Panc1 (cell line): ENCODE data around the gene RCOR1. TPM values are rescaled to one million over a fixed set of nuclear protein-coding genes. Genes with fewer than 3 reads are reported as not detected.

ENCODE experiments used
- ATAC-seq: fragments of 200-7000 bp; cut with Tn5 transposase; 2 replicates; pipeline ENCODE4 v1.9.1; 2020; ENCODE audit warnings: mild to moderate bottlenecking, moderate library complexity
- BruUV-seq: library from RNA; stranded (reverse); fragments of 400-500 nt; replicated peaks from 2 replicates; lab custom pipeline; 2021; lab: Mats Ljungman, UMichigan
- CTCF ChIA-PET: fragments of 300-600 bp; sonication (Branson Sonifier 250); formaldehyde crosslinking; loops from one replicate; lab custom pipeline; 2022; ENCODE audit warnings: antibody characterized with exemption; lab: Charles Lee
- POLR2A ChIA-PET: fragments of 300-600 bp; sonication (Branson Sonifier 250); formaldehyde crosslinking; loops from one replicate; lab custom pipeline; 2022; ENCODE audit warnings: antibody characterized with exemption; lab: Charles Lee
- DNase-seq: peaks from one replicate; pipeline ENCODE4 v3.0.0-alpha.2; 2010; ENCODE audit warnings: low read depth, low spot score
- H3K27ac ChIP-seq: 2 replicates; pipeline ENCODE4 v1.5.1; 2011; ENCODE audit warnings: mild to moderate bottlenecking, low read length, inconsistent platforms
- H3K27me3 ChIP-seq: fragments of 200-500 bp; sonication (Bioruptor generic); 2 replicates; pipeline ENCODE4 v1.6.0; 2014; ENCODE audit warnings: low read length, inconsistent platforms; ENCODE audit not compliant: control insufficient read depth, insufficient read depth
- H3K36me3 ChIP-seq: fragments of 200-500 bp; sonication (Bioruptor generic); 2 replicates; pipeline ENCODE4 v1.5.1; 2014; ENCODE audit warnings: inconsistent platforms, mild to moderate bottlenecking, low read length, moderate library complexity; ENCODE audit not compliant: control insufficient read depth, insufficient read depth
- H3K4me1 ChIP-seq: 2 replicates; pipeline ENCODE4 v1.5.1; 2011; ENCODE audit warnings: inconsistent platforms, mild to moderate bottlenecking, low read length, moderate library complexity; ENCODE audit not compliant: control insufficient read depth, insufficient read depth
- H3K4me3 ChIP-seq, 2 experiments: 2 replicates each; pipeline ENCODE4 v1.5.1; 2011 to 2012; ENCODE audit warnings: low read depth in 2 of 2, low read length in 2 of 2, mild to moderate bottlenecking in 2 of 2, inconsistent platforms in 1 of 2, moderate library complexity in 1 of 2
- H3K9me3 ChIP-seq: fragments of 200-500 bp; sonication (Bioruptor generic); 2 replicates; pipeline ENCODE4 v1.5.1; 2014; ENCODE audit warnings: low read depth, mild to moderate bottlenecking, inconsistent platforms, low read length, moderate library complexity; ENCODE audit not compliant: control insufficient read depth, insufficient read depth
- CTCF ChIP-seq: fragments of 450-650 bp; IDR thresholded peaks from 2 replicates; pipeline ENCODE4 v1.5.1; 2017; ENCODE audit warnings: mild to moderate bottlenecking
- POLR2AphosphoS5 ChIP-seq: IDR thresholded peaks from 2 replicates; pipeline ENCODE4 v1.6.1; 2012; ENCODE audit warnings: mild to moderate bottlenecking, low read depth, low read length, moderate library complexity
- SIN3A ChIP-seq: IDR thresholded peaks from 2 replicates; pipeline ENCODE4 v1.6.1; 2012; ENCODE audit warnings: low read depth, mild to moderate bottlenecking, low read length, moderate library complexity, borderline replicate concordance; ENCODE audit not compliant: insufficient read depth
- TCF7L2 ChIP-seq: IDR thresholded peaks from 2 replicates; pipeline ENCODE4 v1.6.1; 2011; ENCODE audit warnings: mild to moderate bottlenecking, low read depth, low read length, inconsistent platforms
- in situ Hi-C: cut with HindIII; loops from 2 replicates; pipeline ENCODE4 v1.10.0; 2016; ENCODE audit warnings: low sequenced_read_pairs, low pct_unique_long_range_greater_than_20kb
- intact Hi-C: fragments of 100-400 bp; cut with micrococcal nuclease; formaldehyde crosslinking; loops from one replicate; pipeline ENCODE4 v1.10.0; 2022; ENCODE audit not compliant: unreplicated experiment
- total RNA-seq: library from RNA; stranded (reverse); gene quantifications from one replicate; pipeline ENCODE4 v1.2.1, GENCODE V29; 2021; ENCODE audit not compliant: unreplicated experiment
- TF ChIP-seq, protein P1 (sequence below), 2 experiments: IDR thresholded peaks; 2 replicates each; pipeline ENCODE4 v1.6.1; 2011 to 2012; ENCODE audit warnings: low read depth in 2 of 2, control low read depth in 1 of 2, low read length in 1 of 2, mild to moderate bottlenecking in 1 of 2, moderate library complexity in 1 of 2; ENCODE audit not compliant: insufficient read depth in 1 of 2

Gene RCOR1
- total RNA-seq, 1 experiment from 2014 or later: 27.1 TPM

DNA sequence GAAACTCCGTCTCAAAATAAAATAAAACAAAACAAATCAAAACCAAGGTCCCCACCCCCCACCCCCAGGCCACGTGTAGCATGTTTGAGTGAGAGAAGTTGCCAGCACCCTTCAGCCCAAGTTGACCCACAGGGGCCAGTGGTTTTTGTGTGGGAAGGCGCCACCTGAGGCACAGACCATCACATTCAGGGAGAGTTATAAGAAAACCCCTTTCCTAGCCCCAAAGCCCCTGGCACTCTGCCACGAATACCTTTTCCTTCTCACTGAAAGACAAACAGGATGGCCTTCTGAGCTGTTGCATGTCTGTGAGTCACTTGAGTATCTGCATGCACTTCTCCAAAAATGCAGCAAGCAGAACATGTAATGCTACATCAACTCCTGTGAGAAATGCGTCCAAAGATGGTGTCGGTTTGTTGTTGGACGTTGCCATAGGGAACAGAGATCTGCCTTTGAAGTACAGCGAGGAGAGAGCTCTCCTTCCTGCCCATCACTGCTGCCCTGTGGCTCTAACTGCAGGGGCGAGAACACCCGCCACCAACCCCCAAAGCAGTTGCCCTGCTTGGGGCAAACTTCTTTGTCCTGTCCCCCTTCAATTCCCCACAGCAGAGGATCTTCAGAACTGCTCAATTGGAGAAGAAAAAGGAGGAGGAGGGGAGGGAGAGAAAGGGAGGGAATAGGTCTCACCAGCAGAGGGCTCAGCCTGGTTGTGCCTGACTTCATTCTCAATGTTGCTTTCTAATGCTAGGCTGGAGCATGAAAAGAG is 182.1 kb downstream of the RCOR1 start:
- in situ Hi-C loops (no loop called here), intact Hi-C loops (no loop called here)
- no peak overlapping the region for H3K27ac ChIP-seq
- DNase-seq: no peak
- BruUV-seq: no TSS peak
- H3K27me3 ChIP-seq: no peaks in the 10 kb centered on the region
- peaks cover 11% of the 10 kb centered on the region for H3K4me1 ChIP-seq
- no peak overlapping the region for H3K4me3 ChIP-seq
- ChIA-PET POLR2A (no interaction called here), CTCF (interaction anchor here (0.6 to 2.3 kb wide), 3 partner anchors 80 to 219 kb away, joined by 3 to 7 read pairs (median 3); no protein-coding TSS in a partner anchor)
- peak; percentile 57 for ATAC-seq
- H3K9me3 ChIP-seq: no peaks in the 10 kb centered on the region
- no peak for TF ChIP-seq SIN3A
- peak; percentile 80 for TF ChIP-seq CTCF
- peak; percentile 69 for TF ChIP-seq TCF7L2
- H3K36me3 ChIP-seq: no peaks in the 10 kb centered on the region; the same call in 1 of the 2 replicates

GRCh38 chr14:102775855-102776760 is 183.7 kb downstream of the RCOR1 start:
- in situ Hi-C loops (no loop called here), intact Hi-C loops (no loop called here)
- TF ChIP-seq TCF7L2 (no peak), POLR2AphosphoS5 (no peak), SIN3A (no peak), CTCF (no peak)
- TF ChIP-seq, protein P1, sequence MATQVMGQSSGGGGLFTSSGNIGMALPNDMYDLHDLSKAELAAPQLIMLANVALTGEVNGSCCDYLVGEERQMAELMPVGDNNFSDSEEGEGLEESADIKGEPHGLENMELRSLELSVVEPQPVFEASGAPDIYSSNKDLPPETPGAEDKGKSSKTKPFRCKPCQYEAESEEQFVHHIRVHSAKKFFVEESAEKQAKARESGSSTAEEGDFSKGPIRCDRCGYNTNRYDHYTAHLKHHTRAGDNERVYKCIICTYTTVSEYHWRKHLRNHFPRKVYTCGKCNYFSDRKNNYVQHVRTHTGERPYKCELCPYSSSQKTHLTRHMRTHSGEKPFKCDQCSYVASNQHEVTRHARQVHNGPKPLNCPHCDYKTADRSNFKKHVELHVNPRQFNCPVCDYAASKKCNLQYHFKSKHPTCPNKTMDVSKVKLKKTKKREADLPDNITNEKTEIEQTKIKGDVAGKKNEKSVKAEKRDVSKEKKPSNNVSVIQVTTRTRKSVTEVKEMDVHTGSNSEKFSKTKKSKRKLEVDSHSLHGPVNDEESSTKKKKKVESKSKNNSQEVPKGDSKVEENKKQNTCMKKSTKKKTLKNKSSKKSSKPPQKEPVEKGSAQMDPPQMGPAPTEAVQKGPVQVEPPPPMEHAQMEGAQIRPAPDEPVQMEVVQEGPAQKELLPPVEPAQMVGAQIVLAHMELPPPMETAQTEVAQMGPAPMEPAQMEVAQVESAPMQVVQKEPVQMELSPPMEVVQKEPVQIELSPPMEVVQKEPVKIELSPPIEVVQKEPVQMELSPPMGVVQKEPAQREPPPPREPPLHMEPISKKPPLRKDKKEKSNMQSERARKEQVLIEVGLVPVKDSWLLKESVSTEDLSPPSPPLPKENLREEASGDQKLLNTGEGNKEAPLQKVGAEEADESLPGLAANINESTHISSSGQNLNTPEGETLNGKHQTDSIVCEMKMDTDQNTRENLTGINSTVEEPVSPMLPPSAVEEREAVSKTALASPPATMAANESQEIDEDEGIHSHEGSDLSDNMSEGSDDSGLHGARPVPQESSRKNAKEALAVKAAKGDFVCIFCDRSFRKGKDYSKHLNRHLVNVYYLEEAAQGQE (IDR thresholded peaks at IDR 0.05; ENCODE audit: insufficient read depth in 1 of 2, low read depth in 2 of 2, low read length in 1 of 2): no peak
- Histone ChIP-seq H3K36me3 (no peaks in the 10 kb centered on the region; the same call in 1 of the 2 replicates), H3K4me3 (no peak overlapping the region), H3K4me1 (peaks cover 15% of the 10 kb centered on the region), H3K27me3 (no peaks in the 10 kb centered on the region), H3K9me3 (no peaks in the 10 kb centered on the region), H3K27ac (peak overlapping the region; percentile 73)
- ChIA-PET POLR2A (no interaction called here), CTCF (no interaction called here)
- no TSS peak for BruUV-seq
- ATAC-seq: peak; percentile 40
- DNase-seq: no peak
